Adrenal gland (tissue), 5 donors: Measurements from ENCODE around the gene YBX1.

Experiments used
- CTCF ChIP-seq, 6 experiments: fragments of 450-650 bp in 4 of 6; fragments of 200-600 bp in 2 of 6; sonication (generic) in 1 of 6; IDR thresholded peaks; 1 replicate in 5 of 6; 2 replicates in 1 of 6; pipeline versions ENCODE4 v1.5.1 to v1.8.0; 2016 to 2021; ENCODE audit warnings: antibody characterized with exemption in 6 of 6, mild to moderate bottlenecking in 2 of 6, moderate library complexity in 1 of 6
- POLR2A ChIP-seq, 2 donors: fragments of 450-650 bp; IDR thresholded peaks; one replicate each; pipeline ENCODE4 v1.6.1; 2017; ENCODE audit warnings: antibody characterized with exemption in 2 of 2, mild to moderate bottlenecking in 2 of 2, moderate library complexity in 1 of 2
- donor health status: DM: no; HTN: no; CAD: no.

- TF ChIP-seq CTCF (IDR thresholded peaks at IDR 0.05) (no peak), POLR2A (IDR thresholded peaks at IDR 0.05) (no peak)
Observed at GRCh38 chr1:42743317-42744147, 61.3 kb downstream of the YBX1 start.
